AG04449 (cell line): ENCODE results near the gene STK32A.

Experiments used
- CTCF ChIA-PET: fragments of 350-600 bp; formaldehyde crosslinking; extraction: SDS; loops from one replicate; lab custom pipeline; 2021; ENCODE audit warnings: antibody characterized with exemption; lab: Yijun Ruan, JAX
- POLR2A ChIA-PET: fragments of 400-600, 350-600 bp; formaldehyde crosslinking; extraction: SDS; loops from one replicate; lab custom pipeline; 2020; ENCODE audit warnings: antibody characterized with exemption, inconsistent platforms; lab: Yijun Ruan, JAX
- DNase-seq: peaks from one replicate; pipeline ENCODE4 v3.0.0-alpha.2; 2010; ENCODE audit warnings: low read depth, low spot score
- H3K4me3 ChIP-seq: 2 replicates; pipeline ENCODE4 v1.5.1; 2011; ENCODE audit warnings: low read depth, mild to moderate bottlenecking, control low read depth, low read length
- CTCF ChIP-seq: IDR thresholded peaks from one replicate; pipeline ENCODE4 v1.5.1; 2011; ENCODE audit warnings: mild to moderate bottlenecking, moderate library complexity, low read length, control low read depth, inconsistent platforms; ENCODE audit not compliant: insufficient read depth; ENCODE audit errors: missing control alignments

STK32A gene

GRCh38 chr5:147339313-147339712 is 104.5 kb downstream of the STK32A start:
- no peak for DNase-seq
- no peak for TF ChIP-seq CTCF
- CTCF ChIA-PET = no interaction called here

GRCh38 chr5:147340941-147341340 is 106.1 kb downstream of the STK32A start:
- ChIA-PET POLR2A (no interaction called here), CTCF (interaction anchor here (0.7 to 0.8 kb wide), 2 partner anchors 11 to 237 kb away, joined by 3 read pairs; no protein-coding TSS in a partner anchor)
- TF ChIP-seq CTCF = no peak
- no peak for DNase-seq
- H3K4me3 ChIP-seq = no peak overlapping the region

More at GRCh38 chr5:147339313-147339712, 104.5 kb downstream of the STK32A start:
- H3K4me3 ChIP-seq = no peak overlapping the region
- POLR2A ChIA-PET = no interaction called here

- ChIA-PET CTCF (no interaction called here), POLR2A (no interaction called here)
- TF ChIP-seq CTCF = no peak
- no peak for DNase-seq
- H3K4me3 ChIP-seq = no peak overlapping the region
These were observed 106.5 kb downstream of the STK32A start for GRCh38 chr5:147341345-147341744.

GRCh38 chr5:147344861-147345260 is 110.0 kb downstream of the STK32A start:
- ChIA-PET POLR2A (no interaction called here), CTCF (interaction anchor here (1.7 kb wide), 1 partner anchor 11 kb away, joined by 4 read pairs; no protein-coding TSS in a partner anchor)
- DNase-seq = no peak
- no peak for TF ChIP-seq CTCF
- no peak overlapping the region for H3K4me3 ChIP-seq

GRCh38 chr5:147346006-147346561 is 111.3 kb downstream of the STK32A start:
- no peak for TF ChIP-seq CTCF
- no peak for DNase-seq
- CTCF ChIA-PET = interaction anchor here (1.3 kb wide), 1 partner anchor 23 kb away, joined by 3 read pairs; no protein-coding TSS in a partner anchor
- POLR2A ChIA-PET = no interaction called here
- H3K4me3 ChIP-seq = no peak overlapping the region

- POLR2A ChIA-PET = no interaction called here
- DNase-seq = no peak
- CTCF ChIA-PET = interaction anchor here (1.0 kb wide), 1 partner anchor 12 kb away, joined by 3 read pairs; no protein-coding TSS in a partner anchor
- TF ChIP-seq CTCF = no peak
- no peak overlapping the region for H3K4me3 ChIP-seq
These were observed 113.2 kb downstream of the STK32A start for GRCh38 chr5:147348046-147348445.
